ENCODE data around the gene AOX1. TPM values are rescaled to one million over a fixed set of nuclear protein-coding genes. Genes with fewer than 3 reads are reported as not detected.
"Not testable (repeated sequence)": the region's sequence is repeated elsewhere in the genome, so short reads cannot be mapped to it uniquely, and the experiment has no call there.

The AOX1 gene
- total RNA-seq, 1 donor from 2014 or later: not detected

DNA sequence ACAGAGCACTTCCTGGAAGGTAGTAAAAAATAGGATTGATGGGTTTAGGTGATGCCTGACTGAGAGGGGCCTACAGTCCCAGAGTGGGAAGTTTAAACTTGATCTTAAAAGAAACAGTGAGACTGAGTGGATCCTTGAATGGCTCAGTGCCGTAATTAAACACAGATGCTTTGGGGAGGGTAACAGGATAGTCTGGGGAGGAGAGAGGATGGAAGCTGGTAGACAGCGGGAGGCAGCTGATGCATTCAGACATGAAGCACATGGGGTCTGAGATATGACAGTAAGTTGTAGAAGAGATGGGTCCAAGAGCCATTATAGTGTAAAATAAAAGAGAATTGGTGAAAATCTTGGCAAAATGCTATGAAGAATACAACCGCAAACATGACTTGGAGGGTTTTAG, 54.4 kb downstream of the AOX1 start:
- no peak overlapping the region for H3K4me3 Mint-ChIP-seq (ENCODE audit: low read depth)
- H3K4me1 Mint-ChIP-seq (ENCODE audit: low read depth): no peaks in the 10 kb centered on the region
- H3K27me3 Mint-ChIP-seq (ENCODE audit: low read depth): peaks cover 6% of the 10 kb centered on the region
- H3K9me3 Mint-ChIP-seq: no peaks in the 10 kb centered on the region
- no peak for DNase-seq (ENCODE audit: low spot score)
- H3K27ac Mint-ChIP-seq: no peak overlapping the region
- intact Hi-C loops (cut with micrococcal nuclease): no loop called here
- H3K36me3 Mint-ChIP-seq (ENCODE audit: low read depth): no peaks in the 10 kb centered on the region

- H3K36me3 Mint-ChIP-seq (ENCODE audit: low read depth): no peaks in the 10 kb centered on the region
These were observed 55.1 kb downstream of the AOX1 start for GRCh38 chr2:200640901-200641300.

DNA sequence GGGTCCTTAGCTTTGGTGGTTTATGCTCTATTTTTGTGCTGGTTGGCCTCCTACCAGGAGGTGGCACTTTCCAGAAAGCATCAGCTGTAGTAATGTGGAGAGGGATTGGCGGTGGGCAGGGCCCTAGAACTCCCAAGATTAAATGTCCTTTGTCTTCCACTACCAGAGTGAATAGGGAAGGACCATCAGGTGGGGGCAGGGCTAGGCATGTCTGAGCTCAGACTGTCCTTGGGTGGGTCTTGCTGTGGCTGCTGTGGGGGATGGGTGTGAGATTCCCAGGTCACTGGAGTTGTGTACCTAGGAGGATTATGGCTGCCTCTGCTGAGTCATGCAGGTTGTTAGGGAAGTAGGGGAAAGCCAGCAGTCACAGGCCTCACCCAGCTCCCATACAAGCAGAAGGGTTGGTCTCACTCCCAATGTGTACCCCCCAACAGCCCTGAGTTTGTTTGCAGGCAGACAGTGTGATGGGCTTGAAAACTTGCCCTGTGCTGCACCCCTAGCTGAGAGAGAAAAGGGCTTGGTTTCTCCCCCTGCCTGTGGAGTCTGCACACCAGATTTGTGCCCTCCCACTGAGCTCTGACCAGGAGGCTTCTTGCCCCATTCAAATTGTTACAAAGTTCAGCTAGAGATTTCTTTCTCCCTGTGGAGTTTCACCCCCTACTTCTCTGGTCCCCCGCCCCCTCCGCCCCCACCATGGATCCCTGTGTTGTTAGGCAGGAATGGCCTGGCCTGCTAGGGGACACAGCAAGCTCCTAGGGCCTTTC, 62.9 kb downstream of the AOX1 start:
- H3K4me3 Mint-ChIP-seq (ENCODE audit: low read depth); DNase-seq (ENCODE audit: low spot score); H3K4me1 Mint-ChIP-seq (ENCODE audit: low read depth); H3K9me3 Mint-ChIP-seq; H3K36me3 Mint-ChIP-seq (ENCODE audit: low read depth); H3K27ac Mint-ChIP-seq; intact Hi-C loops (cut with micrococcal nuclease): not testable (repeated sequence)
- peaks cover 42% of the 10 kb centered on the region for H3K27me3 Mint-ChIP-seq (ENCODE audit: low read depth)

More at GRCh38 chr2:200640901-200641300, 55.1 kb downstream of the AOX1 start:
- no peaks in the 10 kb centered on the region for H3K9me3 Mint-ChIP-seq
- H3K4me1 Mint-ChIP-seq (ENCODE audit: low read depth): no peaks in the 10 kb centered on the region
- H3K27ac Mint-ChIP-seq: no peak overlapping the region
- no peak overlapping the region for H3K4me3 Mint-ChIP-seq (ENCODE audit: low read depth)
- DNase-seq (ENCODE audit: low spot score): no peak
- intact Hi-C loops (cut with micrococcal nuclease): no loop called here
- H3K27me3 Mint-ChIP-seq (ENCODE audit: low read depth): peaks cover 13% of the 10 kb centered on the region

- Mint-ChIP-seq H3K4me3 (ENCODE audit: low read depth) (no peak overlapping the region), H3K4me1 (ENCODE audit: low read depth) (no peaks in the 10 kb centered on the region)
These were observed 63.9 kb downstream of the AOX1 start for GRCh38 chr2:200649724-200650123.

DNA sequence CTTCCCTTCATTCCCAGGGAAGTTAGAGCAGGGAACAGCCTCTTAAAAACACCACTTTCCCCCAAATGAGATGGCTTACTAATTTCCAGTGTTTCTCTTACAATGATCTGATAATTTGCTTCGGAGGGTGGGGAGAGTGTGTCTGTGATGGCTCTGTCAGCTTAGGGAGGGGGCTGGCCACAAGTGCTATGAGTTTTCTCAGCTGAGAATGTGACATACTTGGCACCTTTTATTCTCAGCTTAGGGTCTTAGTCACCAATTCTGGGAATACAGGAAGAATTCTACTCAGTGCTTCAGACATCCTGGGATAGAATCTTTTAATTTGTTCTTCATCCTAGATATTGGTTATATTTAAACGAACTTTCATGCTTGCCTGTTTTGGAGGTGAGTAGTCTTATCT, 64.4 kb downstream of the AOX1 start:
- no peaks in the 10 kb centered on the region for H3K4me1 Mint-ChIP-seq (ENCODE audit: low read depth)
- intact Hi-C loops (cut with micrococcal nuclease): no loop called here
- no peak overlapping the region for H3K4me3 Mint-ChIP-seq (ENCODE audit: low read depth)
- no peaks in the 10 kb centered on the region for H3K9me3 Mint-ChIP-seq
- DNase-seq (ENCODE audit: low spot score): no peak
- H3K27ac Mint-ChIP-seq: no peak overlapping the region
- H3K27me3 Mint-ChIP-seq (ENCODE audit: low read depth): peaks cover 35% of the 10 kb centered on the region
- H3K36me3 Mint-ChIP-seq (ENCODE audit: low read depth): no peaks in the 10 kb centered on the region

More at GRCh38 chr2:200649724-200650123, 63.9 kb downstream of the AOX1 start:
- no peak for DNase-seq (ENCODE audit: low spot score)
- Mint-ChIP-seq H3K9me3 (no peaks in the 10 kb centered on the region), H3K27me3 (ENCODE audit: low read depth) (peaks cover 40% of the 10 kb centered on the region), H3K27ac (no peak overlapping the region), H3K36me3 (ENCODE audit: low read depth) (no peaks in the 10 kb centered on the region)
- intact Hi-C loops (cut with micrococcal nuclease): no loop called here

GRCh38 chr2:200652158-200652557, 66.3 kb downstream of the AOX1 start:
- Mint-ChIP-seq H3K4me3 (ENCODE audit: low read depth) (no peak overlapping the region), H3K27me3 (ENCODE audit: low read depth) (peaks cover 20% of the 10 kb centered on the region), H3K4me1 (ENCODE audit: low read depth) (no peaks in the 10 kb centered on the region), H3K27ac (no peak overlapping the region), H3K36me3 (ENCODE audit: low read depth) (no peaks in the 10 kb centered on the region), H3K9me3 (no peaks in the 10 kb centered on the region)
- no peak for DNase-seq (ENCODE audit: low spot score)
- intact Hi-C loops (cut with micrococcal nuclease): no loop called here

- no peak for DNase-seq (ENCODE audit: low spot score)
- H3K4me1 Mint-ChIP-seq (ENCODE audit: low read depth): no peaks in the 10 kb centered on the region
- no peak overlapping the region for H3K4me3 Mint-ChIP-seq (ENCODE audit: low read depth)
- peaks cover 14% of the 10 kb centered on the region for H3K27me3 Mint-ChIP-seq (ENCODE audit: low read depth)
- H3K27ac Mint-ChIP-seq: no peak overlapping the region
- no peaks in the 10 kb centered on the region for H3K9me3 Mint-ChIP-seq
- intact Hi-C loops (cut with micrococcal nuclease): no loop called here
- H3K36me3 Mint-ChIP-seq (ENCODE audit: low read depth): no peaks in the 10 kb centered on the region
These were observed 67.2 kb downstream of the AOX1 start for GRCh38 chr2:200653021-200653420.

- no peak for DNase-seq (ENCODE audit: low spot score)
- H3K27ac Mint-ChIP-seq: no peak overlapping the region
- H3K4me3 Mint-ChIP-seq (ENCODE audit: low read depth): no peak overlapping the region
- intact Hi-C loops (cut with micrococcal nuclease): no loop called here
- H3K4me1 Mint-ChIP-seq (ENCODE audit: low read depth): no peaks in the 10 kb centered on the region
- H3K36me3 Mint-ChIP-seq (ENCODE audit: low read depth): no peaks in the 10 kb centered on the region
- H3K9me3 Mint-ChIP-seq: no peaks in the 10 kb centered on the region
- H3K27me3 Mint-ChIP-seq (ENCODE audit: low read depth): peaks cover 14% of the 10 kb centered on the region
These were observed 69.0 kb downstream of the AOX1 start for GRCh38 chr2:200654823-200655222.

- Mint-ChIP-seq H3K9me3 (no peaks in the 10 kb centered on the region), H3K4me1 (ENCODE audit: low read depth) (no peaks in the 10 kb centered on the region), H3K27me3 (ENCODE audit: low read depth) (peaks cover 17% of the 10 kb centered on the region), H3K4me3 (ENCODE audit: low read depth) (no peak overlapping the region), H3K27ac (no peak overlapping the region), H3K36me3 (ENCODE audit: low read depth) (no peaks in the 10 kb centered on the region)
- intact Hi-C loops (cut with micrococcal nuclease): no loop called here
- no peak for DNase-seq (ENCODE audit: low spot score)
These were observed 70.2 kb downstream of the AOX1 start for GRCh38 chr2:200655918-200656580.

- intact Hi-C loops (cut with micrococcal nuclease): no loop called here
- no peak for DNase-seq (ENCODE audit: low spot score)
- peaks cover 16% of the 10 kb centered on the region for H3K27me3 Mint-ChIP-seq (ENCODE audit: low read depth)
- no peaks in the 10 kb centered on the region for H3K9me3 Mint-ChIP-seq
- H3K36me3 Mint-ChIP-seq (ENCODE audit: low read depth): no peaks in the 10 kb centered on the region
- no peaks in the 10 kb centered on the region for H3K4me1 Mint-ChIP-seq (ENCODE audit: low read depth)
- H3K27ac Mint-ChIP-seq: no peak overlapping the region
- no peak overlapping the region for H3K4me3 Mint-ChIP-seq (ENCODE audit: low read depth)
These were observed 72.6 kb downstream of the AOX1 start for GRCh38 chr2:200658278-200658864.

GRCh38 chr2:200659410-200659809, 73.6 kb downstream of the AOX1 start:
- intact Hi-C loops (cut with micrococcal nuclease): no loop called here
- H3K27me3 Mint-ChIP-seq (ENCODE audit: low read depth): peaks cover 18% of the 10 kb centered on the region

GRCh38 chr2:200661477-200661876, 75.7 kb downstream of the AOX1 start:
- no peaks in the 10 kb centered on the region for H3K4me1 Mint-ChIP-seq (ENCODE audit: low read depth)
- no peak overlapping the region for H3K27ac Mint-ChIP-seq
- H3K27me3 Mint-ChIP-seq (ENCODE audit: low read depth): peaks cover 18% of the 10 kb centered on the region
- intact Hi-C loops (cut with micrococcal nuclease): no loop called here
- no peaks in the 10 kb centered on the region for H3K9me3 Mint-ChIP-seq
- DNase-seq (ENCODE audit: low spot score): no peak
- no peaks in the 10 kb centered on the region for H3K36me3 Mint-ChIP-seq (ENCODE audit: low read depth)
- H3K4me3 Mint-ChIP-seq (ENCODE audit: low read depth): no peak overlapping the region

More at GRCh38 chr2:200659410-200659809, 73.6 kb downstream of the AOX1 start:
- no peaks in the 10 kb centered on the region for H3K9me3 Mint-ChIP-seq
- no peak overlapping the region for H3K27ac Mint-ChIP-seq
- H3K36me3 Mint-ChIP-seq (ENCODE audit: low read depth): no peaks in the 10 kb centered on the region
- no peak overlapping the region for H3K4me3 Mint-ChIP-seq (ENCODE audit: low read depth)
- H3K4me1 Mint-ChIP-seq (ENCODE audit: low read depth): no peaks in the 10 kb centered on the region
- DNase-seq (ENCODE audit: low spot score): no peak

- no peaks in the 10 kb centered on the region for H3K36me3 Mint-ChIP-seq (ENCODE audit: low read depth)
- intact Hi-C loops (cut with micrococcal nuclease): no loop called here
- no peak overlapping the region for H3K4me3 Mint-ChIP-seq (ENCODE audit: low read depth)
- DNase-seq (ENCODE audit: low spot score): no peak
- no peak overlapping the region for H3K27ac Mint-ChIP-seq
- H3K9me3 Mint-ChIP-seq: no peaks in the 10 kb centered on the region
- peaks cover 4% of the 10 kb centered on the region for H3K4me1 Mint-ChIP-seq (ENCODE audit: low read depth)
- H3K27me3 Mint-ChIP-seq (ENCODE audit: low read depth): peaks cover 16% of the 10 kb centered on the region
These were observed 76.9 kb downstream of the AOX1 start for GRCh38 chr2:200662727-200663126.

Data from activated T-helper 2 cell treated with anti-CD3 and anti-CD28 coated beads, Interferon-gamma antibody, Interleukin-2, Interleukin-4, amounts not matched to agents 10 μg/mL and 5 μg/mL and 100 μg/mL, durations not matched to agents 14 hours and 24 hours and 36 hours (primary cell).